Measurements from ENCODE around the gene TMC1.

Gene TMC1

DNA sequence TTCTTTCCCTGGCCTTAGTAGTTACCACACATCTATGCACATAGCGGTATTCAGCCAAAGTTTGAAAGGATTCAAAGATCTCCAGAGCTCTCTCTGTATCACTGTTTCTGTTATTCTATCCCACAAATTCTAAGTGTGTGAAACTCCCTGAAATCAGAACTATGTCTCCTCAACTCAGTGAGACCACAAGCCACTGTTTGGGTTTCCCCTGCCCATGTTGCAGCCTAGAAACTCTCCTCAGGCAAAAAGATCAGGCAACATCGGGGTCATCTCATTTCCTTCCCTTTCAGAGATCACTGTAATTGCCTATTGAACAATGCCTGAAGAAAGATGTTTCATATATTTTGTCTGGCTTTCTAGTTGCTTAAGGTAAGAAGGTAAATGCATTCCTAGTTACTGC, 135.6 kb downstream of the TMC1 start:
- no peaks in the 10 kb centered on the region for H3K9me3 ChIP-seq (ENCODE audit: insufficient read depth, low read length)
- no peak overlapping the region for H3K4me3 ChIP-seq (ENCODE audit: insufficient read length, low read depth)
- no peak for TF ChIP-seq ZNF274 (IDR thresholded peaks at IDR 0.05; ENCODE audit: low read depth, low read length)
- no peak for TF ChIP-seq SUZ12 (IDR thresholded peaks at IDR 0.05; ENCODE audit: extremely low read depth, insufficient read depth, insufficient read length)
- no peak overlapping the region for H3K9ac ChIP-seq (ENCODE audit: insufficient read length, low read depth)
- H3K4me1 ChIP-seq (ENCODE audit: insufficient read depth, insufficient read length): no peaks in the 10 kb centered on the region
- no peaks in the 10 kb centered on the region for H3K36me3 ChIP-seq (ENCODE audit: insufficient read depth, insufficient read length, low read length)
- H3K27me3 ChIP-seq (ENCODE audit: insufficient read depth, insufficient read length): no peaks in the 10 kb centered on the region
- no peak for DNase-seq (ENCODE audit: low read depth, low spot score)

DNA sequence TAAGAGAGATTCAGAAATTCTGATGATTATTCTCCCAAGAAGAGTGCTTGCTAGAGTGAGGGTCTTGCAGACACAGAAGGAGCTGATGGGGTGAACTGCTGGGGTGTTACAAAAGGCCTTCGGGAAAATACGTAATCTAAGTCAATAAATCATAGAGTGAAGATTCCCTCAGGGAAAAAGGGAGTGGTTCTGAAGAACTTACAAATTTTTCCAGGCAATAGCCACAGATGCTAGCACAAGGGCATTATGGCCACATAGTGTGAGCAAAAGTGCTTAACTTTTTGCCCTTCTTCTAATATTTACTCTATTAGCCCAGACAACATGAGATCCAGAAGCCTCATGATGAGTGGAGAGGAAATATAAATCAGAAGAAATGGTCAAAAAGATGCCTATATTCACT, 137.3 kb downstream of the TMC1 start:
- no peak overlapping the region for H3K9ac ChIP-seq (ENCODE audit: insufficient read length, low read depth)
- H3K4me3 ChIP-seq (ENCODE audit: insufficient read length, low read depth): no peak overlapping the region
- DNase-seq (ENCODE audit: low read depth, low spot score): no peak
- TF ChIP-seq ZNF274 (IDR thresholded peaks at IDR 0.05; ENCODE audit: low read depth, low read length): no peak
- TF ChIP-seq YY1 (IDR thresholded peaks at IDR 0.05; ENCODE audit: insufficient read depth, insufficient read length): no peak
- TF ChIP-seq SUZ12 (IDR thresholded peaks at IDR 0.05; ENCODE audit: extremely low read depth, insufficient read depth, insufficient read length): no peak
- H3K4me1 ChIP-seq (ENCODE audit: insufficient read depth, insufficient read length): no peaks in the 10 kb centered on the region
- no peaks in the 10 kb centered on the region for H3K9me3 ChIP-seq (ENCODE audit: insufficient read depth, low read length)
- no peaks in the 10 kb centered on the region for H3K36me3 ChIP-seq (ENCODE audit: insufficient read depth, insufficient read length, low read length)
- H3K27me3 ChIP-seq (ENCODE audit: insufficient read depth, insufficient read length): no peaks in the 10 kb centered on the region

GRCh38 chr9:72661401-72662135, 140.2 kb downstream of the TMC1 start:
- H3K27me3 ChIP-seq (ENCODE audit: insufficient read depth, insufficient read length): no peaks in the 10 kb centered on the region
- H3K4me1 ChIP-seq (ENCODE audit: insufficient read depth, insufficient read length): no peaks in the 10 kb centered on the region
- DNase-seq (ENCODE audit: low read depth, low spot score): no peak
- no peak for TF ChIP-seq ZNF274 (IDR thresholded peaks at IDR 0.05; ENCODE audit: low read depth, low read length)
- no peaks in the 10 kb centered on the region for H3K36me3 ChIP-seq (ENCODE audit: insufficient read depth, insufficient read length, low read length)
- no peaks in the 10 kb centered on the region for H3K9me3 ChIP-seq (ENCODE audit: insufficient read depth, low read length)
- no peak overlapping the region for H3K9ac ChIP-seq (ENCODE audit: insufficient read length, low read depth)
- H3K4me3 ChIP-seq (ENCODE audit: insufficient read length, low read depth): no peak overlapping the region

DNA sequence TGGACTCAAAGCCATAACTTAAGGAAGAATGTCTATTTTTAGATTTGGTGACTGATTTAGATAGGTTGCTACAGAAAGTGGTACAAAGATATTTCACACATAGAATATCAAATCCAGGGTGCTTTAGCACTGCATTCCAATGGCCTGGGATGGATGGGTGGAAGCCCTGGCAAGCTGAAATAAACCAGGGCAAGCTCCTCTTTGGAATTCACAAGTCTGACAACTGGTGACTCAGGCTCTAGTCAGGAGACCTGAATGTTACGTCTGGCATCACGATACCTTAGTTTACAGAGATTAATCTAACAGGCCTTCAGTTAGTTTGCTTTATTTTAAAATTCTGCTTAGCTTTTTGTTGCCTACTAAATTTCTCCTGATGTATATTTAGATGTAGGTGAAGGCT, 144.0 kb downstream of the TMC1 start:
- Histone ChIP-seq H3K36me3 (ENCODE audit: insufficient read depth, insufficient read length, low read length) (no peaks in the 10 kb centered on the region), H3K9me3 (ENCODE audit: insufficient read depth, low read length) (no peaks in the 10 kb centered on the region), H3K4me1 (ENCODE audit: insufficient read depth, insufficient read length) (no peaks in the 10 kb centered on the region), H3K4me3 (ENCODE audit: insufficient read length, low read depth) (no peak overlapping the region), H3K27me3 (ENCODE audit: insufficient read depth, insufficient read length) (no peaks in the 10 kb centered on the region), H3K9ac (ENCODE audit: insufficient read length, low read depth) (no peak overlapping the region)
- no peak for TF ChIP-seq SUZ12 (IDR thresholded peaks at IDR 0.05; ENCODE audit: extremely low read depth, insufficient read depth, insufficient read length)
- no peak for TF ChIP-seq ZNF274 (IDR thresholded peaks at IDR 0.05; ENCODE audit: low read depth, low read length)
- TF ChIP-seq YY1 (IDR thresholded peaks at IDR 0.05; ENCODE audit: insufficient read depth, insufficient read length): no peak
- DNase-seq (ENCODE audit: low read depth, low spot score): no peak

DNA sequence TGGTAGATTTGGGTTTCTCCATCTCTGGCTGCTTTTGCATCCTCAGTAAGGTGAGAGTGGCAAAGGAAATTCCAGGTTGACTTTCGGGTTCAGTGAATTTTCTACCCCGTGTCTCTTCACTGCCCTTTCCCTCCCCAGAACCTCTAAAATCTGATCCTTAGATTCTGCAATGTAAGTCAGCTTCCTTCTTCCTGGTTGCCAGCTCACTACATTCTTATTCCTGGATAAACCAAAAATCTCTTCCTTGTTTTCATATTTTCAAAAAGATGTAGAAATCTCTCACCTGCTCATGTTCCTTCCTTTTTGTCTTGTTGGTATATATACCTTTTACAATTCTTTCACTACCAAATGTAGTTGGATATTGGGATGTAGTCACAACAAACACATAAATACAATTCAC, 145.8 kb downstream of the TMC1 start:
- TF ChIP-seq YY1 (IDR thresholded peaks at IDR 0.05; ENCODE audit: insufficient read depth, insufficient read length): no peak
- no peak for TF ChIP-seq SUZ12 (IDR thresholded peaks at IDR 0.05; ENCODE audit: extremely low read depth, insufficient read depth, insufficient read length)
- no peak for TF ChIP-seq ZNF274 (IDR thresholded peaks at IDR 0.05; ENCODE audit: low read depth, low read length)
- Histone ChIP-seq H3K4me3 (ENCODE audit: insufficient read length, low read depth) (no peak overlapping the region), H3K9ac (ENCODE audit: insufficient read length, low read depth) (no peak overlapping the region), H3K36me3 (ENCODE audit: insufficient read depth, insufficient read length, low read length) (no peaks in the 10 kb centered on the region), H3K4me1 (ENCODE audit: insufficient read depth, insufficient read length) (no peaks in the 10 kb centered on the region), H3K9me3 (ENCODE audit: insufficient read depth, low read length) (no peaks in the 10 kb centered on the region), H3K27me3 (ENCODE audit: insufficient read depth, insufficient read length) (no peaks in the 10 kb centered on the region)
- no peak for DNase-seq (ENCODE audit: low read depth, low spot score)

- DNase-seq (ENCODE audit: low read depth, low spot score): no peak
- Histone ChIP-seq H3K4me3 (ENCODE audit: insufficient read length, low read depth) (no peak overlapping the region), H3K27me3 (ENCODE audit: insufficient read depth, insufficient read length) (no peaks in the 10 kb centered on the region), H3K9me3 (ENCODE audit: insufficient read depth, low read length) (peaks cover 7% of the 10 kb centered on the region), H3K36me3 (ENCODE audit: insufficient read depth, insufficient read length, low read length) (no peaks in the 10 kb centered on the region), H3K4me1 (ENCODE audit: insufficient read depth, insufficient read length) (no peaks in the 10 kb centered on the region), H3K9ac (ENCODE audit: insufficient read length, low read depth) (no peak overlapping the region)
- TF ChIP-seq YY1 (IDR thresholded peaks at IDR 0.05; ENCODE audit: insufficient read depth, insufficient read length) (no peak), SUZ12 (IDR thresholded peaks at IDR 0.05; ENCODE audit: extremely low read depth, insufficient read depth, insufficient read length) (no peak), ZNF274 (IDR thresholded peaks at IDR 0.05; ENCODE audit: low read depth, low read length) (no peak)
These were observed 153.6 kb downstream of the TMC1 start for GRCh38 chr9:72674961-72675360.

- Histone ChIP-seq H3K9ac (ENCODE audit: insufficient read length, low read depth) (no peak overlapping the region), H3K36me3 (ENCODE audit: insufficient read depth, insufficient read length, low read length) (no peaks in the 10 kb centered on the region), H3K27me3 (ENCODE audit: insufficient read depth, insufficient read length) (no peaks in the 10 kb centered on the region), H3K9me3 (ENCODE audit: insufficient read depth, low read length) (peaks cover 14% of the 10 kb centered on the region), H3K4me1 (ENCODE audit: insufficient read depth, insufficient read length) (no peaks in the 10 kb centered on the region), H3K4me3 (ENCODE audit: insufficient read length, low read depth) (no peak overlapping the region)
- DNase-seq (ENCODE audit: low read depth, low spot score): no peak
- TF ChIP-seq YY1 (IDR thresholded peaks at IDR 0.05; ENCODE audit: insufficient read depth, insufficient read length): no peak
- TF ChIP-seq SUZ12 (IDR thresholded peaks at IDR 0.05; ENCODE audit: extremely low read depth, insufficient read depth, insufficient read length): no peak
- no peak for TF ChIP-seq ZNF274 (IDR thresholded peaks at IDR 0.05; ENCODE audit: low read depth, low read length)
These were observed 154.2 kb downstream of the TMC1 start for GRCh38 chr9:72675586-72675985.
